HG03045 (cell line): ENCODE results near the gene ZDHHC1.
"Not testable (repeated sequence)": the region's sequence is repeated elsewhere in the genome, so short reads cannot be mapped to it uniquely, and the experiment has no call there.

Experiments used
- ATAC-seq: cut with Tn5 transposase; IDR thresholded peaks from one replicate; pipeline ENCODE4 v1.9.1; 2021; ENCODE audit warnings: mild to moderate bottlenecking, moderate library complexity; ENCODE audit not compliant: unreplicated experiment

The ZDHHC1 gene

GRCh38 chr16:67378642-67379041 is 37.6 kb downstream of the ZDHHC1 start:
- ATAC-seq: no peak

GRCh38 chr16:67376012-67376411 is 40.3 kb downstream of the ZDHHC1 start:
- ATAC-seq: not testable (repeated sequence)

- ATAC-seq: no peak
Observed at GRCh38 chr16:67372664-67373063, 43.6 kb downstream of the ZDHHC1 start.

GRCh38 chr16:67370661-67371060 is 45.6 kb downstream of the ZDHHC1 start:
- ATAC-seq: no peak

- ATAC-seq: no peak
Observed at GRCh38 chr16:67364600-67365235, 51.6 kb downstream of the ZDHHC1 start.

GRCh38 chr16:67361038-67361437 is 55.2 kb downstream of the ZDHHC1 start:
- ATAC-seq: no peak

GRCh38 chr16:67359540-67360269 is 56.6 kb downstream of the ZDHHC1 start:
- ATAC-seq: not testable (repeated sequence)

GRCh38 chr16:67357561-67357960 is 58.7 kb downstream of the ZDHHC1 start:
- no peak for ATAC-seq

- ATAC-seq: no peak
Observed at GRCh38 chr16:67356396-67356795, 59.9 kb downstream of the ZDHHC1 start.

- ATAC-seq: not testable (repeated sequence)
Observed at GRCh38 chr16:67352463-67352862, 63.8 kb downstream of the ZDHHC1 start.

GRCh38 chr16:67350324-67350723 is 66.0 kb downstream of the ZDHHC1 start:
- no peak for ATAC-seq

- no peak for ATAC-seq
Observed at GRCh38 chr16:67349172-67349571, 67.1 kb downstream of the ZDHHC1 start.

GRCh38 chr16:67346341-67346740 is 69.9 kb downstream of the ZDHHC1 start:
- no peak for ATAC-seq

GRCh38 chr16:67345401-67345800 is 70.9 kb downstream of the ZDHHC1 start:
- no peak for ATAC-seq
